Activated naive CD4-positive, alpha-beta T cell treated with anti-CD3 and anti-CD28 coated beads, Interleukin-2, amount 50 U/mL, for 24 hours (primary cell): ENCODE measurements around the gene MYO7B.
"Not testable (repeated sequence)": the region's sequence is repeated elsewhere in the genome, so short reads cannot be mapped to it uniquely, and the experiment has no call there.

Experiments
- H3K27ac Mint-ChIP-seq: one replicate; pipeline ENCODE4 v1.8.0; 2021; ENCODE audit warnings: mild to moderate bottlenecking, mixed read lengths
- H3K27me3 Mint-ChIP-seq: one replicate; pipeline ENCODE4 v1.8.0; 2021; ENCODE audit warnings: mixed read lengths
- H3K36me3 Mint-ChIP-seq: one replicate; pipeline ENCODE4 v1.8.0; 2021; ENCODE audit warnings: mixed read lengths
- H3K4me1 Mint-ChIP-seq: one replicate; pipeline ENCODE4 v1.8.0; 2021; ENCODE audit warnings: mixed read lengths
- H3K4me3 Mint-ChIP-seq: one replicate; pipeline ENCODE4 v1.8.0; 2021; ENCODE audit warnings: mild to moderate bottlenecking, mixed read lengths
- H3K9me3 Mint-ChIP-seq: one replicate; pipeline ENCODE4 v1.8.0; 2021; ENCODE audit warnings: mixed read lengths

MYO7B gene

DNA sequence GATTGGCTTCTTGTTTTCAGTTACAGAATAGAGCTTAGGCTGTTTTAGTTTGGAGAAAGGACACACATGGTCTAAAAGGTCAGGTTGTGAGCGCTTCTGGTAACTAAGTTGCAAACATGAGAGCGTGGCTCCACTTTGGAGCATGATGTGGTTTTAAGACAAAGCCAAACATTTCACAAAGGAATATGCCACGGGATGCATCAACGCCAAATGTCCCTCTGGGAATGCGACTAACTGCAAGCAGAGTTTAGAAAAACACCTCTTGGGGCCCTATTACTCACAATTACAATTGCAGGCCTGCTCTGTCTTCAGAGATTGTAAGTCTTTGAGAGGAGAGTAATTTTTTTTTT, 25.4 kb downstream of the MYO7B start:
- Mint-ChIP-seq H3K36me3 (peaks cover 4% of the 10 kb centered on the region), H3K27me3 (no peaks in the 10 kb centered on the region), H3K4me1 (peaks cover 4% of the 10 kb centered on the region), H3K9me3 (peaks cover 5% of the 10 kb centered on the region), H3K27ac (no peak overlapping the region), H3K4me3 (no peak overlapping the region)

DNA sequence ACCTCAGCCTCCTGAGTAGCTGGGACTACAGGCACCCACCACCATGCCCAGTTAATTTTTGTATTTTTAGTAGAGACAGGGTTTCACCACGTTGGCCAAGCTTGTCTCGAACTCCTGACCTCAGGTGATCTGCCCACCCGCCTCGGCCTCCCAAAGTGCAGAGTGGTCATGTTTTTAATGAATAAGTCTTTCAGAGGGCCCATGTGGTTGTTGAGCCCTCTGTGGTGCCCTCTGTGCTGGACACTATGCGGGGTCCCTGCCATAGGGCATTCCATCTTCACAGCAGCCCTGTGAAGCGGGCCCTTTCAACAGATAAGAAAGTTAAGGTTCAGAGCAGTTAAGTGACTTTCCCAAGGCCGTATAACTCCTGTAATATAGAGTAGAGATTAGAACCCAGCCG, 25.9 kb downstream of the MYO7B start:
- Mint-ChIP-seq H3K36me3 (peaks cover 4% of the 10 kb centered on the region), H3K4me3 (no peak overlapping the region), H3K27me3 (no peaks in the 10 kb centered on the region), H3K9me3 (peaks cover 5% of the 10 kb centered on the region), H3K4me1 (peaks cover 4% of the 10 kb centered on the region), H3K27ac (no peak overlapping the region)

DNA sequence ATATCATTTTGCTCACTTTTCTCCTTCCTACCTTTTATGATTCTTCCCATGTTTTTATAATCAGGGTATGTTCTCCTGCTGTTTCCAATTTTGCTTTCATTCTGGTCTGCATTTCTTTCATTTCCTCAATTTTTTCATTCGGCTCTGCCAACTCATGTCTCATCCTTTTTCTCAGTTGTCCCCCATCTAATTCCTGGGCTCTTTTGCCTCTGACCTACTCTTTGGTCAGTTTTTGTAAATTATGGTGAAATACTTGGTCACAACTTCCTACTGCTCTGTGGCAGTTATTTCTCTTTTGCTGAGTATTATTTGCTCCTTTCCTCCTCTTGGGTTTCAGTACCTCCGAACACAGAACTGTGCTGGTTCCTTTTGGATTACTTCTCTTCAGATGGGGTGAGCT, 27.5 kb downstream of the MYO7B start:
- Mint-ChIP-seq H3K4me1 (peaks cover 4% of the 10 kb centered on the region), H3K27me3 (no peaks in the 10 kb centered on the region), H3K9me3 (no peaks in the 10 kb centered on the region), H3K27ac (no peak overlapping the region), H3K36me3 (no peaks in the 10 kb centered on the region), H3K4me3 (no peak overlapping the region)

DNA sequence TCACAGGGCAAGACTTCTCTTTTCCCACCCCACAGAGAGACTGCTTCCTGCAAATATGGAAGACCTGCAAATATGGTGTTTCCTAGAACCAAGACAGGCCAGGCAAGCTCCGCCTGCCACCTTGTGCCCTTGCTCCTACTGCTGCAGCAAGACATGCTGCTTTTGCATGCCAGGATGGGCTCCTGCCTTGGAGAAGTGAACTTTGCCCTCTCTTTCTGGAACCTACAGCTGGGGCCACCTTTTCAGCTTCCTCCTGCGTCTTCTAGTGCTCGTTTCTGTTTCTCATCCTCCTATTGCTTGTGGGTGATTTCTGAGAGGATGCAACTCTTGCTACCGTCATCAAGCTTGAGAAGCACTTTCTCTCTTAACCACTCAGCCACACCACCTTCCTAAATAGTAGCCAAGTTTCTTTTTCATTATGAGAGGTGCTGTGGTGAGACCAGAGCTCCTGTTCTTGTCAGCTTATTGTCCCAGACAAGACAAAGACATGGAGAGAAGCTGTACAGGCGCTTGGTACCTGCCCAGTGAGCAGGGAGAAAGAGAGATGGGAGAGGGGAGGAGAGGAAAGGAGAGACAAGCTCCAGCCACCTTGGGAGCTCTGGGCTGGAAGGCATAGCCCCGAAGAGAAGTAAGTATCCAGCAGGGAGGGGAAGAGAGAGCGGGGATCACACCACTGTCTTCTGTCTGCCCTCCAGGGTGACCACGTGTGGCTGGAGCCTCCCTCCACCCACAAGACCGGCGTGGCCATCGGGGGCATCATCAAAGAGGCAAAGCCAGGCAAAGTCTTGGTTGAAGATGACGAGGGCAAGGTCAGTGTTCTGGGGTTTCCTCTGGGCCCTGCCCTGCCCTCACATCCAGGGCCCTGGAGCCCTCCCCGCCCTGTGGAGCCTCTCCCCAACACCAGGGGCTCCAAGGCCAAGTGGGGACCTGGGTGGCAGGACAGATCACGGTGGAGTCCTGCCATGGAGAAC, 28.3 kb downstream of the MYO7B start:
- no peak overlapping the region for H3K27ac Mint-ChIP-seq
- H3K9me3 Mint-ChIP-seq, result no peaks in the 10 kb centered on the region
- no peak overlapping the region for H3K4me3 Mint-ChIP-seq
- no peaks in the 10 kb centered on the region for H3K27me3 Mint-ChIP-seq
- no peaks in the 10 kb centered on the region for H3K36me3 Mint-ChIP-seq
- H3K4me1 Mint-ChIP-seq, result peaks cover 4% of the 10 kb centered on the region

DNA sequence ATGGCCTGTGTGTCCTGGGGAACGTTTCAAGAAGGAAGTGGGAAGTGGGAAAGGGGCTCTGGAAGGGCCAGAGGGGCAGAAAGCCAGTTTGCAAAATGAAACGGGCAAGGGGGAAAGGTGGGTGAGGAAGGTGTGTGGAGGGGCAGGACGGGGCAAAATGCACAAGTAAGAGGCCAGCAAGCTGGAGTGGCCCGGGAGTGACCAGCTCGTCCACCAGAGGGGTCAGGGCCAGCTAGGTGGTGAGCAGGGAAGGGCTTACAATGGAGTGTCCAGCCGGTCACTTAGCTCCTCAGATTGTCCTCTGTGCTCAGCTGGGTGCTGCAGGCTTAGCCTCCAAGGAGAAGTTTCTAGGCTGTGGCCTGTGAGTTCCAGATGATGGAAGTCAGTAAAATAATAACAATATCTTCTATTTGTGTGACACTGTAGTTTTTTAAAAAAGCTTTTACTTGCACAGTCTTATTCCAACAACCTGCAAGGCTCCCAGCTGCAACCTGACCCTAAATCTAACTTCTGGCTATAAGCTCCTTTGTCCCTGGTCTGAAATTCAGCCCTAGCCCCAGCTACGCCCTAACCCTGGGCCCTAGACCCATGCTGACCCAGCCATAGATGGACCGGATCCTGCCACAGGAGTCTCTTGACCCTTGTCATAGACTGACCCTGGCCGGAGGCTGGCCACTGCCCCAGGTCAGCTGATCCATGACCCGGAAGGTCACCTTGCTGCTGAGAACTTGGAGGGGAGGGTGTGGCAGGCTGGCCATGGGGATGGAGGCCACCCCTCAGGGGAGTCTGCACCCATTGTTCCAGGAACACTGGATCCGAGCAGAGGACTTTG, 29.2 kb downstream of the MYO7B start:
- no peaks in the 10 kb centered on the region for H3K36me3 Mint-ChIP-seq
- no peaks in the 10 kb centered on the region for H3K27me3 Mint-ChIP-seq
- H3K27ac Mint-ChIP-seq, result no peak overlapping the region
- no peaks in the 10 kb centered on the region for H3K9me3 Mint-ChIP-seq
- H3K4me3 Mint-ChIP-seq, result no peak overlapping the region
- peaks cover 4% of the 10 kb centered on the region for H3K4me1 Mint-ChIP-seq

DNA sequence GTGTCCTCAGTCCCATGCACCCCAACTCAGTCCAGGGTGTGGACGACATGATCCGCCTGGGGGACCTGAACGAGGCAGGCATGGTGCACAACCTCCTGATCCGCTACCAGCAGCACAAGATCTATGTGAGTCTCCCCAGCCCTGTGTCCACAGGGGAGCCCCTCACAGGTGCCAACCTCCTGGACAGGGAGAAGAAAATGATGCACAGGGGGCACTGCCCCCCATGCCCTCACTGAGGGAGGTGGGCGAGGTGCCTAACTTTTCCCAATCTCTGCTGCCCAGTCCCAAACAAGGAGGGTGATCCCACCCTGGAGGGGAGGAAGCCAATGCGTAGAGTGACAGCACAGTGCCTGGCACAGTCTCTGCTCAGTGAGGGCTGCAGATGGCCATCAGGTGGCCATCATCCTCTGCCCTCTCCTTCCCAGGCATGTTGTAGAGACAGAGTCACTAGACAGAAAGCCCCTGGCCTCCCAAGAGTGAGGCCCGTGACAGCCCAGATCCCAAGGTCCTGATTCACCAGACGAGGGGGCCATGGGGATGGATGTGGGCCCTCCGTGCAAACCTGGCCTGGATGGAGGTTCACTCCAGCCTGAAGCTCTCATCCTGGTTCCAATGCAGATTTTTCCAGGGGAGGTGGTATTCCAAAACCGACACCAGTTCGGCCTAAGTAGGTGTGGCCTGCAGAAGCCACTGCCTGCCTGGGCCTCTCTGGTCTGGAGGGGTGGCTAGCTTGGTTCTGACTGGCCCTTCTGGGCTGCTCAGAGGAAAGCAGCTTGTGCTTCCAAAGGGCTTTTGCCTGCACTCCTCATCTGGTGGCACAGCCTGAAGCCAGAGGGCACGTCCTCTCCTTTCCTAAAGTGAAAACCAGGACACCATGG, 30.0 kb downstream of the MYO7B start:
- H3K4me1 Mint-ChIP-seq, result peaks cover 4% of the 10 kb centered on the region
- H3K4me3 Mint-ChIP-seq, result no peak overlapping the region
- H3K27ac Mint-ChIP-seq, result no peak overlapping the region
- no peaks in the 10 kb centered on the region for H3K27me3 Mint-ChIP-seq
- H3K9me3 Mint-ChIP-seq, result no peaks in the 10 kb centered on the region
- no peaks in the 10 kb centered on the region for H3K36me3 Mint-ChIP-seq

DNA sequence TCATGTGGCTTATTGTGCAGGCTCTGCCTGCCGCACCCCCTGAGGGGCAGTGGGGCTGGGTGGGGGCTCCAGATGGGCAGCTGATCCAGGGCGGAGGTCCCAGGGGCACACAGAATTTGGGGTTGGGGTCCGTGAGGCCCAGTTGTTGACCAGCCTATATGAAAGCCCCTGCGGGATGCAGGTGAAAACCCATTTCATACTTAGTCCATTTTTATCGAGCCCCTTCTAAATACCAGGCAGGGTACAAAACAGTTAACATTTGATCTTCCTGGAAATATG, 30.6 kb downstream of the MYO7B start:
- Mint-ChIP-seq H3K36me3 (no peaks in the 10 kb centered on the region), H3K4me1 (peaks cover 4% of the 10 kb centered on the region)

DNA sequence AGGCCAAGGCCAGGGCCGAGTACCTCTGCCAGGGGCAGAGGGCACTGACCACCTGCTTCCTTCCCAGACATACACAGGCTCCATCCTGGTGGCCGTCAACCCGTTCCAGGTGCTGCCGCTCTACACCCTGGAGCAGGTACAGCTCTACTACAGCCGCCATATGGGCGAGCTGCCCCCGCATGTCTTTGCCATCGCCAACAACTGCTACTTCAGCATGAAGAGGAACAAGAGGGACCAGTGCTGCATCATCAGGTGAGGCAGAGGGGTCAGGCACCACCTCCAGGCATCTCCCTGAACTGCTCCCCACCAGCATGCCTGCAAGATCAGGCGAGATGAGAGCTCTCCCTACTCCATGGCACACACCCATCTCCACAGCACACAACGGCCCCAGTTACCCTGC, 31.1 kb downstream of the MYO7B start:
- Mint-ChIP-seq H3K27ac (no peak overlapping the region), H3K9me3 (no peaks in the 10 kb centered on the region), H3K36me3 (no peaks in the 10 kb centered on the region), H3K4me1 (peaks cover 4% of the 10 kb centered on the region), H3K27me3 (no peaks in the 10 kb centered on the region), H3K4me3 (no peak overlapping the region)

More for the DNA sequence above, 30.6 kb downstream of the MYO7B start:
- H3K9me3 Mint-ChIP-seq, result no peaks in the 10 kb centered on the region
- H3K27me3 Mint-ChIP-seq, result no peaks in the 10 kb centered on the region
- no peak overlapping the region for H3K27ac Mint-ChIP-seq
- no peak overlapping the region for H3K4me3 Mint-ChIP-seq

DNA sequence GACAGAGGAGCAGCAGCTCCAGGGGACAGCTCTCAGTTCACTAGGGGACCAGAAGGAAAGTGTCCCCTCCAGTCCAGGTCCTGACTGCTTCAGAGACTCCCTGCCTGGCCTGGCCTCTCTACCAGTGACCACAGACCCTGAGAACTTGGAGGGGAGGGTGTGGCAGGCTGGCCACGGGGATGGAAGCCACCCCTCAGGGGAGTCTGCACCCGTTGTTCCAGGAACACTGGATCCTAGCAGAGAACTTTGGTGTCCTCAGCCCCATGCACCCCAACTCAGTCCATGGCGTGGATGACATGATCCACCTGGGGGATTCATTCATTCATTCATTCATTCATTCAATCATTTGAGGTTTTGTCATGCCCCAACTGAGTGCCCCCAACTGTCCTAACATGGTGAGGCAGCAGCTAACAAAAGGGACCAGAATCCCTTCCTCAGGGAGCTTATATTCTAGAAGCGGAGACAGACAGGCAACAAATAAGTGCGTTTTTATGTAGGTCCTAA, 31.9 kb downstream of the MYO7B start:
- Mint-ChIP-seq H3K4me1 (peaks cover 4% of the 10 kb centered on the region), H3K27ac (no peak overlapping the region), H3K4me3 (no peak overlapping the region), H3K36me3 (no peaks in the 10 kb centered on the region), H3K27me3 (no peaks in the 10 kb centered on the region), H3K9me3 (no peaks in the 10 kb centered on the region)

DNA sequence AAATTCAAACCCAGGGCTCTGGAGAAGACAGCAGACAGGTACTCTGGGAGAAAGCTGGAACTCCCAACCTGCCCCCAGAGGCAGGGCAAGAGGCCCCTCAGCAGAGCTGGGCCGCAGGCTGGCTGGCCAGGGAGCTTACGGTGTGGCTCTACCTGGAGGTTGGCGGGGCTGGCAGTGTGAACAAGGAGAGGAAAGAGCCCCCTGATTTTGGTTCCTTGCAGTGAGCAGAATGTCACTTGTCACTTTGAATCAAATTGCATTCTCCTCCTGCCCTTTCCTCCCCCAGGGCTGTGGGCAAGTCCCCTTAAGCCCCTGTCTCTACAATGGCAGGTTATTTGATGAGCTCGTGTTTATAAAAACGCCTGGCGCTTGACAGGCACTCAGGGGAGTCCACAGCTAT, 32.6 kb downstream of the MYO7B start:
- H3K36me3 Mint-ChIP-seq, result no peaks in the 10 kb centered on the region
- no peaks in the 10 kb centered on the region for H3K27me3 Mint-ChIP-seq
- H3K4me1 Mint-ChIP-seq, result peaks cover 4% of the 10 kb centered on the region
- H3K4me3 Mint-ChIP-seq, result no peak overlapping the region
- H3K9me3 Mint-ChIP-seq, result no peaks in the 10 kb centered on the region
- no peak overlapping the region for H3K27ac Mint-ChIP-seq

DNA sequence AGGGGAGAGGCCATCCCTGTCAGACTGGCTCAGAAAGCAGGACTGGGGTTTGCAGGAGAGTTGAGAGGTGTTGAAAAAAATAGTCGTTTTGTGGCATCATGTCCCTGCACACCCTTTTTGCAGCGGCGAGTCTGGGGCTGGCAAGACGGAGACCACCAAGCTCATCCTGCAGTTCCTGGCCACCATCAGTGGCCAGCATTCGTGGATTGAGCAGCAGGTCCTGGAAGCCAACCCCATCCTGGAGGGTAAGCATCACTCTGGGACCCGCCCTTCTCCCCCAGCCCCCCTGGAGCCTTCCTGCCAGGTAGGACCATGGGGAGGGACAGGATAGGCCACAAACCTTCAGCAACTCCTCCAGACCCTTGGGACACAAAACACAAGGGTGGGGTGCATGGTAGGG, 34.2 kb downstream of the MYO7B start:
- no peak overlapping the region for H3K4me3 Mint-ChIP-seq
- no peaks in the 10 kb centered on the region for H3K4me1 Mint-ChIP-seq
- no peaks in the 10 kb centered on the region for H3K27me3 Mint-ChIP-seq
- no peaks in the 10 kb centered on the region for H3K9me3 Mint-ChIP-seq
- no peak overlapping the region for H3K27ac Mint-ChIP-seq
- no peaks in the 10 kb centered on the region for H3K36me3 Mint-ChIP-seq

DNA sequence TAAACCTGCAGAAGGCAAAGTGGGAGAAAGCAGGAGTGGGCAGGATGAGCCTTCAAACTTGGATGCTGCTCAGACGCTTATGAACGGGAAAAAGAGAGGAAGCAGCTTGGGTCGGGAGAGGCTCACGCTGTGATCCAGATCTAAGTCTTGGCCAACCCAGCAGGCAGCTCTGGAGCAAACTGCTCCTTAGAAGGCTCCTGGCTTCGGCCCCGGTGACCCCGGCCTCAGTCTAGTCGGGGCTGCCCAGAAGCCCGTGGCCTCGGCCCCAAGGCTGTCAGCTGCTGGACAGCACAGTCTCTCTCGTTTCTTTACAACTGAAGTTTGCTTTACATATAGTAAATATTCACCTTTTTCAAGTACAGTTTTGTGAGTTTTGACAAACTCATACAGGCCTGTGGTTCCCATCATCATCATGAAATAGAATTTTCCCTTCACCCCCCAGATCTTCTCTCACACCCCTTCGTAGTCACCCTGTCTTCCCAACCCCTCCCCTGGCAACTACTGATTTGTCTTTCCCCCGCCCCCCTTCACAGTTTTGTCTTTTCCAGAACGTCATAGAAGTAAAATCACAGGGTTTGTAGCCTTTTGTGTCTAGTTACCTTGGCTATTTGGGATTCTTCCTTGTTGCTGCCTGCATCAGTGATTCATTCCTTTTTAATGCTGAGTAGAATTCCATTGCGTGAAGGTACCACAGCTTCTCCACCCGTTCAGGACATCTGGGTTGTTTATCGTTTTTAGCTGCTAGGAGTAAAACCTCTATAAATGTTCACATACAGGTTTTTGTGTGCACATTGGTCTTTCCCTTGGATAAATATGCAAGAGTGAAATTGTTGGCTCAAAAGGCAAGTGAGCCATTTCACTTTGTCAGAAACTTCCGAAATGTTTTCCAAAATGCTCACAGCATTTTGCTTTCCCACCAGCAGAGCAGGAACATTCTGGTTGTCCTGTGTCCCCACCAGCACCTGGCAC, 35.1 kb downstream of the MYO7B start:
- H3K9me3 Mint-ChIP-seq, result no peaks in the 10 kb centered on the region
- H3K27ac Mint-ChIP-seq, result no peak overlapping the region
- no peak overlapping the region for H3K4me3 Mint-ChIP-seq
- H3K36me3 Mint-ChIP-seq, result no peaks in the 10 kb centered on the region
- no peaks in the 10 kb centered on the region for H3K27me3 Mint-ChIP-seq
- peaks cover 7% of the 10 kb centered on the region for H3K4me1 Mint-ChIP-seq

DNA sequence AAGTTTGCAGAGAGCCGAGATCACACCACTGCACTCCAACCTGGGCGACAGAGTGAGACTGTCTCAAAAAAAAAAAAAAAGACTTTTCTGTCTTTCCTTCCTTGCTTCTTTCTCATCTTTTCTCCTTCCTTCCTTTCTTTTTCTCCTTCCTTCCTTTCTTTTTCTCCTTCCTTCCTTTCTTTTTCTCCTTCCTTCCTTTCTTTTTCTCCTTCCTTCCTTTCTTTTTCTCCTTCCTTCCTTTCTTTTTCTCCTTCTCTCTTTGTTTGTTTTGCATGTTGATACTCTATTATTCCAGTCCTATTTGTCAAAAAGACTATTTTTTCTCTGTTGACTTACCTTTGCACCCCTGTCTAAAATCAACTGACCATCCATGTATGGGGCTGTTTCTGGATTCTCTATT, 36.9 kb downstream of the MYO7B start:
- H3K27me3 Mint-ChIP-seq, H3K27ac Mint-ChIP-seq, H3K4me3 Mint-ChIP-seq, H3K9me3 Mint-ChIP-seq, H3K36me3 Mint-ChIP-seq: not testable (repeated sequence)
- peaks cover 20% of the 10 kb centered on the region for H3K4me1 Mint-ChIP-seq

DNA sequence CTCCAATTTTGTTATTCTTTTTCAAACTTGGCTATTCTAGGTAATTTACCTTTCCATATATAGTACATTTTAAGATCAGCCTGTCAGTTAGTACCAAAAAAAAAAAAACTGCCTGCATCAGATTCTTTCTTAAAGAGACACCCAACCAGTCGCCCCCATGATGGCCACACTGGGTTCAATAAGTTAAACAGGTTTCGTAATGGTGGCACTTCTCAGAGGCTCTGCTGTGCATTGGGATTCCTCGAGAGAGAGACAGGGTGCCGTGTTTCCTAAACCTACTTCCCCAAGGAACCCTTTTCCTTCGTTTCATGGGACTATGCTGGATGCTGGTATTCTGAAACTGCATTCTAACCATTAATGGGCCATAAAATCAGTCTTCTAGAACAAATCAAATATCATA, 37.4 kb downstream of the MYO7B start:
- H3K27me3 Mint-ChIP-seq, result no peaks in the 10 kb centered on the region
- H3K4me1 Mint-ChIP-seq, result peaks cover 20% of the 10 kb centered on the region
- H3K9me3 Mint-ChIP-seq, result no peaks in the 10 kb centered on the region
- no peak overlapping the region for H3K27ac Mint-ChIP-seq
- no peaks in the 10 kb centered on the region for H3K36me3 Mint-ChIP-seq
- H3K4me3 Mint-ChIP-seq, result no peak overlapping the region
